ENCODE data around the gene CCDC40. TPM values are rescaled to one million over a fixed set of nuclear protein-coding genes. Genes with fewer than 3 reads are reported as not detected.

The CCDC40 gene
- total and polyA plus RNA-seq, 2 of the 13 experiments (the other 11 are each of a cell fraction or from before 2014, with no cell fraction given): 4.1 to 5.5 TPM

DNA sequence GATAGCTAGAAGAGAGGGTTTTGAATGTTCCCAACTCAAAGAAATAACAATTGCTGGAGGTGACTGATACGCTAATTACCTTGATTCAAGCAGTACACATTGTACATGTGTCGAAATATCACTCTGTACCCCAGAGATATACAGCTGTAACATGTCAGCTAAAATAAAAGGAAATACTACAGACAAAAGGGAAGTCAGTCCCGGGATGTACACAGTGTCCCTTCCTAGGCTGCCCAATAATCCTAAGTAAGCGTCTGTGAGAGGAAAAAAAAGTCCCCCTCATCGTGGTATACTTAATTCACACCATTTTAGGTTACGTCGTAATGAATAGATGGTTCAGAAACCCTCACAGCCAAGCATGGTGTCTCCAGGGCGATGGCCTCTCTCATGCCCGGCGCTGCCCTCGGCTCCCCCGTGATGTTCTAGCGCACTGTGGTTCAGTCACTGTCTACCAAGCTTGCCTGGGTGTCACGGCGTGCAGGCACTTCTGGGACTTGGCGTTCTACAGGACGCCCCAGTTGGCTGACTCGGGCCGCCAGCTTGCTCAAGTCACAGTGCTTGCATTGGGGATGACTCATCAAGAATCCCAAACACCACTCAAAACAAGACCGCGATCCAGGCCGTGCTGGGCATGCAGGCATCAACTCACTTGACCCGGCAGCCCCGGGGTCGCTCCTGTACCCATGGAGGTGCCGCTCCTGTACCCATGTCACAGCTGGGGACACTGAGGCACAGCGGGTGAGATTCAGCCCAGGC is 27.6 kb downstream of the CCDC40 start (continued):
- no peak for TF ChIP-seq ZNF776 (CRISPR knock-in tag; IDR thresholded peaks at IDR 0.05)
- TF ChIP-seq, protein P1, sequence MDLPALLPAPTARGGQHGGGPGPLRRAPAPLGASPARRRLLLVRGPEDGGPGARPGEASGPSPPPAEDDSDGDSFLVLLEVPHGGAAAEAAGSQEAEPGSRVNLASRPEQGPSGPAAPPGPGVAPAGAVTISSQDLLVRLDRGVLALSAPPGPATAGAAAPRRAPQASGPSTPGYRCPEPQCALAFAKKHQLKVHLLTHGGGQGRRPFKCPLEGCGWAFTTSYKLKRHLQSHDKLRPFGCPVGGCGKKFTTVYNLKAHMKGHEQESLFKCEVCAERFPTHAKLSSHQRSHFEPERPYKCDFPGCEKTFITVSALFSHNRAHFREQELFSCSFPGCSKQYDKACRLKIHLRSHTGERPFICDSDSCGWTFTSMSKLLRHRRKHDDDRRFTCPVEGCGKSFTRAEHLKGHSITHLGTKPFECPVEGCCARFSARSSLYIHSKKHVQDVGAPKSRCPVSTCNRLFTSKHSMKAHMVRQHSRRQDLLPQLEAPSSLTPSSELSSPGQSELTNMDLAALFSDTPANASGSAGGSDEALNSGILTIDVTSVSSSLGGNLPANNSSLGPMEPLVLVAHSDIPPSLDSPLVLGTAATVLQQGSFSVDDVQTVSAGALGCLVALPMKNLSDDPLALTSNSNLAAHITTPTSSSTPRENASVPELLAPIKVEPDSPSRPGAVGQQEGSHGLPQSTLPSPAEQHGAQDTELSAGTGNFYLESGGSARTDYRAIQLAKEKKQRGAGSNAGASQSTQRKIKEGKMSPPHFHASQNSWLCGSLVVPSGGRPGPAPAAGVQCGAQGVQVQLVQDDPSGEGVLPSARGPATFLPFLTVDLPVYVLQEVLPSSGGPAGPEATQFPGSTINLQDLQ (CRISPR knock-in tag; IDR thresholded peaks at IDR 0.05): peak; percentile 27; the same call in 1 of the 2 replicates
- TF ChIP-seq ZNF674 (CRISPR knock-in tag; IDR thresholded peaks at IDR 0.05; ENCODE audit: low read depth): no peak
- no peak for TF ChIP-seq ZNF232 (CRISPR knock-in tag; IDR thresholded peaks at IDR 0.05; ENCODE audit: borderline replicate concordance)
- TF ChIP-seq TBP (CRISPR knock-in tag; IDR thresholded peaks at IDR 0.05): no peak
- no peak for TF ChIP-seq RNF2 (conservative IDR thresholded peaks at IDR 0.05; ENCODE audit: low read depth)
- TF ChIP-seq, protein P2, sequence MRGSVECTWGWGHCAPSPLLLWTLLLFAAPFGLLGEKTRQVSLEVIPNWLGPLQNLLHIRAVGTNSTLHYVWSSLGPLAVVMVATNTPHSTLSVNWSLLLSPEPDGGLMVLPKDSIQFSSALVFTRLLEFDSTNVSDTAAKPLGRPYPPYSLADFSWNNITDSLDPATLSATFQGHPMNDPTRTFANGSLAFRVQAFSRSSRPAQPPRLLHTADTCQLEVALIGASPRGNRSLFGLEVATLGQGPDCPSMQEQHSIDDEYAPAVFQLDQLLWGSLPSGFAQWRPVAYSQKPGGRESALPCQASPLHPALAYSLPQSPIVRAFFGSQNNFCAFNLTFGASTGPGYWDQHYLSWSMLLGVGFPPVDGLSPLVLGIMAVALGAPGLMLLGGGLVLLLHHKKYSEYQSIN (CRISPR knock-in tag; IDR thresholded peaks at IDR 0.05; ENCODE audit: borderline replicate concordance): no peak
- TF ChIP-seq, protein P3, sequence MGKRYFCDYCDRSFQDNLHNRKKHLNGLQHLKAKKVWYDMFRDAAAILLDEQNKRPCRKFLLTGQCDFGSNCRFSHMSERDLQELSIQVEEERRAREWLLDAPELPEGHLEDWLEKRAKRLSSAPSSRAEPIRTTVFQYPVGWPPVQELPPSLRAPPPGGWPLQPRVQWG (CRISPR knock-in tag; IDR thresholded peaks at IDR 0.05; ENCODE audit: borderline replicate concordance, low read depth): no peak
- TF ChIP-seq HMG20B (CRISPR knock-in tag; conservative IDR thresholded peaks at IDR 0.05): no peak
- no peak for TF ChIP-seq ZNF354B (CRISPR knock-in tag; IDR thresholded peaks at IDR 0.05)
- no peak for TF ChIP-seq REXO4 (CRISPR knock-in tag; IDR thresholded peaks at IDR 0.05; ENCODE audit: borderline replicate concordance)
- TF ChIP-seq, protein P4, sequence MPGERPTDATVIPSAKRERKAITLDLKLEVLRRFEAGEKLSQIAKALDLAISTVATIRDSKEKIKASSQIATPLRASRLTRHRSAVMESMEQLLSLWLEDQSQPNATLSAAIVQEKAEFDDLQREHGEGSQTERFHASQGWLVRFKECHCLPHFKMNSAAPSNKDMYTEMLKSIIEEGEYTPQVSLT (CRISPR knock-in tag; IDR thresholded peaks at IDR 0.05; ENCODE audit: borderline replicate concordance, low read depth): no peak
- TF ChIP-seq NCOA1 (CRISPR knock-in tag; IDR thresholded peaks at IDR 0.05): no peak
- TF ChIP-seq, protein P5, sequence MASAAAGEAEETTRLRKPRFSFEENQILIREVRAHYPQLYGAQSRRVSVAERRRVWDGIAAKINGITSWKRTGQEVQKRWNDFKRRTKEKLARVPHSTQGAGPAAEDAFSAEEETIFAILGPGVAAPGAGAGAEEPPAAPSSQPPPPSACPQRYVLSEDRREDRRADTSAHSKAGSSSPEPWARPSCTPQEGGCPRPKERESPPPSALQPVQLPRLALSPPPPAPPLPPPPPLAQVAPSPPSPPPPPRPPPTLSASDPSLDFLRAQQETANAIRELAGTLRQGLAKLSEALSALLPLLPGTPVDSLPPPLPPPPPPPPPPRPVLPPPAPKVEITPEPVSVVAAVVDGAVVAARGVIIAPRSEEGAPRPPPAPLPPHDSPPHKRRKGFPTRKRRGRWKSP (CRISPR knock-in tag; IDR thresholded peaks at IDR 0.05): no peak
- 0 out of 2 replicates have a peak, but pooled peaks have one; percentile 32 for TF ChIP-seq DMAP1 (CRISPR knock-in tag; IDR thresholded peaks at IDR 0.05)
- peak; percentile 78 for TF ChIP-seq ZNF629 (CRISPR knock-in tag; conservative IDR thresholded peaks at IDR 0.05)
- TF ChIP-seq PHF20 (CRISPR knock-in tag; IDR thresholded peaks at IDR 0.05): no peak
- TF ChIP-seq ZNF432 (CRISPR knock-in tag; IDR thresholded peaks at IDR 0.05; ENCODE audit: borderline replicate concordance): no peak
- TF ChIP-seq, protein P6, sequence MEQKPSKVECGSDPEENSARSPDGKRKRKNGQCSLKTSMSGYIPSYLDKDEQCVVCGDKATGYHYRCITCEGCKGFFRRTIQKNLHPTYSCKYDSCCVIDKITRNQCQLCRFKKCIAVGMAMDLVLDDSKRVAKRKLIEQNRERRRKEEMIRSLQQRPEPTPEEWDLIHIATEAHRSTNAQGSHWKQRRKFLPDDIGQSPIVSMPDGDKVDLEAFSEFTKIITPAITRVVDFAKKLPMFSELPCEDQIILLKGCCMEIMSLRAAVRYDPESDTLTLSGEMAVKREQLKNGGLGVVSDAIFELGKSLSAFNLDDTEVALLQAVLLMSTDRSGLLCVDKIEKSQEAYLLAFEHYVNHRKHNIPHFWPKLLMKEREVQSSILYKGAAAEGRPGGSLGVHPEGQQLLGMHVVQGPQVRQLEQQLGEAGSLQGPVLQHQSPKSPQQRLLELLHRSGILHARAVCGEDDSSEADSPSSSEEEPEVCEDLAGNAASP (CRISPR knock-in tag; IDR thresholded peaks at IDR 0.05; ENCODE audit: borderline replicate concordance): no peak; the same call in 1 of the 2 replicates
- no peak for TF ChIP-seq GPN1 (CRISPR knock-in tag; IDR thresholded peaks at IDR 0.05; ENCODE audit: borderline replicate concordance)
- no peak for TF ChIP-seq ISL2 (CRISPR knock-in tag; IDR thresholded peaks at IDR 0.05)
- TF ChIP-seq KDM1A (CRISPR knock-in tag; IDR thresholded peaks at IDR 0.05): no peak
